H1 (cell line): ENCODE results near the gene KIF26A. TPM values are rescaled to one million over a fixed set of nuclear protein-coding genes. Genes with fewer than 3 reads are reported as not detected.

Source experiments
- CTCF ChIA-PET: fragments of 300-600 bp; sonication (Branson Sonifier 250); formaldehyde crosslinking; loops from one replicate; lab custom pipeline; 2021; ENCODE audit not compliant: partially characterized antibody; lab: Charles Lee
- POLR2A ChIA-PET: fragments of 300-600 bp; sonication (Branson Sonifier 250); formaldehyde crosslinking; loops from one replicate; lab custom pipeline; 2021; ENCODE audit warnings: inconsistent platforms; ENCODE audit not compliant: partially characterized antibody; lab: Charles Lee
- DNase-seq, 2 experiments: peaks; one replicate each; pipeline versions ENCODE4 v3.0.0 to v3.0.0-alpha.2; 2010 to 2022; ENCODE audit warnings: low spot score in 2 of 2, low read depth in 1 of 2, mixed read lengths in 1 of 2
- FAIRE-seq: peaks from 2 replicates; lab custom pipeline; 2011; peaks lifted over from hg19 to GRCh38; lab: Jason Lieb, UNC
- H2AFZ ChIP-seq: 2 replicates; pipeline ENCODE4 v1.8.1; 2012; ENCODE audit warnings: low read length, inconsistent platforms
- H2AK5ac ChIP-seq: 2 replicates; pipeline ENCODE4 v1.6.1; 2013; ENCODE audit warnings: low read depth, low read length
- H2BK120ac ChIP-seq: replicated peaks from 2 replicates; pipeline ENCODE3; 2013; ENCODE audit warnings: low read depth, low read length, inconsistent platforms
- H2BK12ac ChIP-seq: 2 replicates; pipeline ENCODE4 v1.6.1; 2013; ENCODE audit warnings: low read depth, low read length
- H2BK15ac ChIP-seq: 2 replicates; pipeline ENCODE4 v1.6.1; 2013; ENCODE audit warnings: low read length
- H2BK20ac ChIP-seq: 2 replicates; pipeline ENCODE4 v1.6.1; 2013; ENCODE audit warnings: low read length
- H2BK5ac ChIP-seq: 2 replicates; pipeline ENCODE4 v1.6.1; 2013; ENCODE audit warnings: low read depth, low read length
- H3K14ac ChIP-seq: 2 replicates; pipeline ENCODE4 v1.6.1; 2013; ENCODE audit warnings: inconsistent platforms; ENCODE audit not compliant: insufficient read length
- H3K18ac ChIP-seq: 2 replicates; pipeline ENCODE4 v1.6.1; 2013; ENCODE audit warnings: low read length; ENCODE audit errors: extremely low read depth
- H3K23ac ChIP-seq: 2 replicates; pipeline ENCODE4 v1.6.1; 2013; ENCODE audit warnings: inconsistent platforms; ENCODE audit not compliant: insufficient read length
- H3K23me2 ChIP-seq: 2 replicates; pipeline ENCODE4 v1.6.1; 2013; ENCODE audit warnings: low read depth, low read length
- H3K27ac ChIP-seq: 2 replicates; pipeline ENCODE4 v1.6.1; 2011; ENCODE audit warnings: low read depth, low read length, inconsistent platforms
- H3K27me3 ChIP-seq, 4 experiments: replicated peaks in 1 of 4; 1 replicate in 1 of 4; 2 replicates in 3 of 4; pipeline versions ENCODE4 v1.6.1 to v1.8.1; 2011 to 2013; ENCODE audit warnings: low read length in 3 of 4, mild to moderate bottlenecking in 3 of 4, inconsistent platforms in 2 of 4, mixed read lengths in 2 of 4, moderate library complexity in 1 of 4; ENCODE audit not compliant: control insufficient read depth in 3 of 4, insufficient read depth in 3 of 4; ENCODE audit errors: extremely low read depth in 1 of 4
- H3K36me3 ChIP-seq, 4 experiments: 2 replicates each; pipeline versions ENCODE4 v1.6.1 to v1.8.1; 2011 to 2013; ENCODE audit warnings: mild to moderate bottlenecking in 4 of 4, low read length in 3 of 4, moderate library complexity in 2 of 4, control low read depth in 1 of 4, inconsistent platforms in 1 of 4; ENCODE audit not compliant: insufficient read depth in 4 of 4, control insufficient read depth in 2 of 4
- H3K4ac ChIP-seq: replicated peaks from 2 replicates; pipeline ENCODE3; 2013; ENCODE audit warnings: low read length, low read depth, mixed read lengths, inconsistent platforms; ENCODE audit not compliant: insufficient read length
- H3K4me1 ChIP-seq, 4 experiments: replicated peaks in 1 of 4; 1 replicate in 1 of 4; 2 replicates in 3 of 4; pipeline versions ENCODE4 v1.6.1 to v1.8.1; 2011 to 2013; ENCODE audit warnings: low read length in 3 of 4, inconsistent platforms in 2 of 4, mixed read lengths in 1 of 4; ENCODE audit not compliant: insufficient read depth in 4 of 4, control insufficient read depth in 3 of 4
- H3K4me2 ChIP-seq, 2 experiments: 2 replicates each; pipeline versions ENCODE4 v1.6.1 to v1.8.1; 2011 to 2013; ENCODE audit warnings: low read depth in 2 of 2, low read length in 2 of 2, control low read depth in 1 of 2, inconsistent platforms in 1 of 2, mild to moderate bottlenecking in 1 of 2; ENCODE audit not compliant: insufficient read depth in 1 of 2
- H3K4me3 ChIP-seq, 4 experiments: fragments of 200-600, 300-600 bp in 1 of 4; sonication (generic), shearing (Covaris generic), sonication (Bioruptor Twin) in 1 of 4; 2 replicates each; pipeline versions ENCODE4 v1.5.1 to v1.8.1; 2011 to 2016; ENCODE audit warnings: low read length in 4 of 4, low read depth in 3 of 4, control low read depth in 2 of 4, inconsistent platforms in 2 of 4, mild to moderate bottlenecking in 2 of 4, mixed read lengths in 1 of 4, moderate library complexity in 1 of 4; ENCODE audit not compliant: insufficient read depth in 2 of 4; ENCODE audit errors: extremely low read depth in 1 of 4
- H3K56ac ChIP-seq: replicated peaks from 2 replicates; pipeline ENCODE3; 2013; ENCODE audit warnings: low read depth, mild to moderate bottlenecking, mixed read lengths, low read length, inconsistent platforms; ENCODE audit not compliant: insufficient read length
- H3K79me1 ChIP-seq: 2 replicates; pipeline ENCODE4 v1.6.1; 2013; ENCODE audit warnings: low read depth, low read length, control low read depth
- H3K79me2 ChIP-seq, 2 experiments: 2 replicates each; pipeline versions ENCODE4 v1.6.1 to v1.8.1; 2012 to 2013; ENCODE audit warnings: low read length in 2 of 2, mild to moderate bottlenecking in 2 of 2, inconsistent platforms in 1 of 2; ENCODE audit not compliant: insufficient read depth in 2 of 2, control insufficient read depth in 1 of 2
- H3K9ac ChIP-seq, 4 experiments: replicated peaks in 1 of 4; 1 replicate in 1 of 4; 2 replicates in 3 of 4; pipeline versions ENCODE4 v1.6.1 to v1.8.1; 2011 to 2013; ENCODE audit warnings: low read depth in 3 of 4, low read length in 3 of 4, control low read depth in 2 of 4, mild to moderate bottlenecking in 2 of 4, moderate library complexity in 2 of 4, inconsistent platforms in 1 of 4; ENCODE audit errors: extremely low read depth in 1 of 4
- H3K9me3 ChIP-seq, 2 experiments: 2 replicates each; pipeline versions ENCODE4 v1.6.1 to v1.8.1; 2012 to 2013; ENCODE audit warnings: mild to moderate bottlenecking in 2 of 2, moderate library complexity in 2 of 2, control low read depth in 1 of 2, inconsistent platforms in 1 of 2, low read depth in 1 of 2, low read length in 1 of 2, mixed read lengths in 1 of 2; ENCODE audit not compliant: insufficient read depth in 2 of 2
- H4K20me1 ChIP-seq, 2 experiments: replicated peaks in 1 of 2; 2 replicates each; pipeline versions ENCODE3 to v1.8.1; 2011 to 2013; ENCODE audit warnings: inconsistent platforms in 2 of 2, low read length in 2 of 2, mild to moderate bottlenecking in 1 of 2; ENCODE audit not compliant: insufficient read depth in 2 of 2, control insufficient read depth in 1 of 2
- H4K5ac ChIP-seq: 2 replicates; pipeline ENCODE4 v1.6.1; 2013; ENCODE audit warnings: low read length, low read depth, mixed read lengths, inconsistent platforms; ENCODE audit not compliant: insufficient read length
- H4K8ac ChIP-seq: 2 replicates; pipeline ENCODE4 v1.8.0; 2013; ENCODE audit warnings: mild to moderate bottlenecking, moderate library complexity, low read length, inconsistent platforms; ENCODE audit not compliant: insufficient read depth; ENCODE audit errors: extremely low read depth
- H4K91ac ChIP-seq: replicated peaks from 2 replicates; pipeline ENCODE3; 2013; ENCODE audit warnings: low read length, mixed read lengths, inconsistent platforms; ENCODE audit not compliant: insufficient read length
- HDAC2 ChIP-seq, 2 experiments: fragments of 300-600 bp in 1 of 2; sonication (generic) in 1 of 2; IDR thresholded peaks; 2 replicates each; pipeline ENCODE4 v1.6.1; 2011 to 2012; ENCODE audit warnings: low read depth in 2 of 2, low read length in 2 of 2, mild to moderate bottlenecking in 2 of 2, moderate library complexity in 2 of 2, borderline replicate concordance in 1 of 2, inconsistent platforms in 1 of 2
- NANOG ChIP-seq: IDR thresholded peaks from 2 replicates; pipeline ENCODE4 v1.6.1; 2011; ENCODE audit warnings: low read length, low read depth, mild to moderate bottlenecking, inconsistent platforms; ENCODE audit not compliant: insufficient read depth, poor library complexity, severe bottlenecking
- SAP30 ChIP-seq: fragments of 300-600 bp; sonication (generic); IDR thresholded peaks from 2 replicates; pipeline ENCODE4 v1.7.1; 2012; ENCODE audit warnings: low read length, moderate library complexity, mild to moderate bottlenecking, inconsistent platforms; ENCODE audit not compliant: insufficient read depth, insufficient replicate concordance
- SP4 ChIP-seq: IDR thresholded peaks from 2 replicates; pipeline ENCODE4 v1.6.1; 2012; ENCODE audit warnings: low read length, inconsistent platforms
- WGBS, 2 experiments: shearing (Covaris generic) in 1 of 2; methylation state at CpG; one replicate each; pipeline versions ENCODE4 v1.1.6 to v1.1.7; 2013 to 2015; ENCODE audit warnings: low lambda C conversion rate in 2 of 2, mixed read lengths in 2 of 2, inconsistent platforms in 1 of 2, low coverage in 1 of 2, missing lambda C conversion rate in 1 of 2; ENCODE audit not compliant: insufficient replicate concordance in 2 of 2, insufficient coverage in 1 of 2, insufficient read length in 1 of 2; ENCODE audit errors: extremely low coverage in 1 of 2, missing lambda C conversion rate in 1 of 2; 5-methylcytosine and 5-hydroxymethylcytosine counted together
- polyA plus RNA-seq, 7 experiments: library from polyadenylated mRNA; depleted of rRNA in 3 of 7; stranded (reverse) in 5 of 7; unstranded in 2 of 7; fragments of >200 nt in 5 of 7; fragments of 200-250 nt in 2 of 7; gene quantifications; 1 replicate in 5 of 7; 2 replicates in 1 of 7; 4 replicates in 1 of 7; pipeline versions ENCODE4 v1.2.1 to v1.2.3, GENCODE V29; 2011 to 2013; ENCODE audit warnings: missing spikeins in 2 of 7, mixed read lengths in 2 of 7
- total RNA-seq: library from RNA; stranded (reverse); fragmentation: NEBNext Ultra II Directional; extraction: Animal tissue kit (Norgen Biotek cat#: 25700); gene quantifications from 2 replicates; pipeline ENCODE4 v1.2.1, GENCODE V29; 2021

The KIF26A gene
- total and polyA plus RNA-seq, 2 of the 8 experiments (the other 6 are each of a cell fraction or from before 2014, with no cell fraction given): 11.5 to 41.6 TPM

DNA sequence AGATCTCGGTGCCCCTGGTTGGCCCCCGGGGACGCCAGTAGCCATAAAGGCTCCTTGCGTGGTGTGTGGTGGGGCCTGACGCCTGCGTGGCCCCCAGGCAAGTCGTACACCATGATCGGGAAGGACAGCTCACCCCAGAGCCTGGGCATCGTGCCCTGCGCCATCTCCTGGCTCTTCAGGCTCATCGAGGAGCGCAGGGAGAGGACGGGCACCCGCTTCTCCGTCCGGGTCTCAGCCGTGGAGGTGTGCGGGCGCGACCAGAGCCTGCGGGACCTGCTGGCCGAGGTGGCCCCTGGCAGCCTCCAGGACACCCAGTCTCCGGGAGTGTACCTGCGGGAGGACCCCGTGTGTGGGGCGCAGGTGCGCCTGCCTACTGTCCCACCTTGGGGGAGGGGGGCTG lies 34.5 kb downstream of the KIF26A start:
- Histone ChIP-seq H2BK120ac (no peak overlapping the region), H4K5ac (no peak overlapping the region), H3K4me2 (no peak overlapping the region), H2AFZ (no peak overlapping the region), H3K23me2 (no peaks in the 10 kb centered on the region), H3K4me1 (peaks cover 11 to 38% (median 31%) of the 10 kb centered on the region in 4 experiments), H2AK5ac (no peak overlapping the region), H2BK20ac (no peak overlapping the region), H3K27ac (no peak overlapping the region), H2BK12ac (0 out of 2 replicates have a peak overlapping the region, but pooled peaks have one; percentile 39), H2BK5ac (no peak overlapping the region), H3K79me2 (no peaks in the 10 kb centered on the region), H3K56ac (no peak overlapping the region), H3K9ac (no peak overlapping the region), H2BK15ac (no peak overlapping the region), H4K91ac (no peak overlapping the region), H3K4me3 (no peak overlapping the region), H3K36me3 (peaks cover 2 to 46% (median 6%) of the 10 kb centered on the region in 4 experiments; a peak in 5 of 8 replicates), H3K23ac (no peak overlapping the region), H3K18ac (no peak overlapping the region), H3K79me1 (peaks cover 8% of the 10 kb centered on the region; the same call in 1 of the 2 replicates), H3K9me3 (no peaks in the 10 kb centered on the region), H3K14ac (no peak overlapping the region), H4K20me1 (peaks cover 2 to 18% of the 10 kb centered on the region in 2 experiments), H3K27me3 (no peaks in the 10 kb centered on the region), H4K8ac (peak overlapping the region; percentile 79), H3K4ac (no peak overlapping the region)
- DNase-seq (no peak), FAIRE-seq (no peak)
- POLR2A ChIA-PET: no interaction called here
- CTCF ChIA-PET: interaction anchor here (0.8 to 1.1 kb wide), 2 partner anchors 30 to 79 kb away, joined by 3 to 4 read pairs; no protein-coding TSS in a partner anchor
- 98% methylated on average over 16 of the region's 27 CpGs; no CpG with 5 or more reads in 1 of the 2 experiments for WGBS, 2 experiments
- TF ChIP-seq SP4 (no peak), HDAC2 (IDR thresholded peaks at IDR 0.05; ENCODE audit: borderline replicate concordance in 1 of 2, low read depth in 2 of 2, low read length in 2 of 2) (no peak), NANOG (no peak), SAP30 (no peak)
